ENCODE results near the gene PMM2.
A peak's percentile ranks its signal among the peaks of the same experiment; 100 is the strongest.

PMM2 gene

DNA sequence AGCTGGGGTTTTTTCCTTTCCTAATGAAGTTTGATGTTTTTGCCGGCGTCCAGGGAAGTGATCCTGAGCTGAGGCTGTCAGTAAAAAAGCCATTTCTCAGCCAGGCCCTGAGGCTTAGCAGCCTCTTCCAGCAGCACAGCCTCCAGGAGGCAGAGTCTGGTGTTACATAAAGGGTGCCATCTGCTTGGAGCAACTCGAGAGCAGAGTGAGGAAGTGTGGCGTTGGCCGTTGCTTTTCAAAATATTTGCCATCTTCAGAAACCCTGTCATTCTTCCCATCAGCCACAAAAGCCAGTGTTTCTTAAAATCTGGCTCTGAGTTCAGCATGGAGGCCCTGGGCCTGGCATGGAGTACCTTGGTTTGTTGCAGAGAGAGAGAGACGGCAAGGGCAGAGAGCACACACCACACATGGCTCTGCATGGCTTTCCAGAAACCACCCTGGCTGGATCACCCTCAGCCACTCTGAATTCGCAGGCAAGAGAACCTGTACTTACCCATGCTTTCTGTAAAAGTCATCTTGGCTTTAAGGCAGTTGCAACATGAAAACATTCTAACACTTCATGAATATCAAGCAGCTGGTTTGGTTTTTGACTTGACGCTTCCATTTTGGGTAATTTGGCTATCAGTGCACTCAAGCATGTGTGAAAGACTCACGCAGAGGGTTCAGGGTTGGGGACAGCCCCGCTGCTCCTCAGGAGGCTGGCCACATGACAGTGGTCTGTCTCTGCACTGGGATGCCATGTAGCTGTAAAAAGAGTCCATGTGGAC lies 21.0 kb downstream of the PMM2 start:
- Histone ChIP-seq H3K27ac (no peak overlapping the region), H3K36me3 (peaks cover 32% of the 10 kb centered on the region)

DNA sequence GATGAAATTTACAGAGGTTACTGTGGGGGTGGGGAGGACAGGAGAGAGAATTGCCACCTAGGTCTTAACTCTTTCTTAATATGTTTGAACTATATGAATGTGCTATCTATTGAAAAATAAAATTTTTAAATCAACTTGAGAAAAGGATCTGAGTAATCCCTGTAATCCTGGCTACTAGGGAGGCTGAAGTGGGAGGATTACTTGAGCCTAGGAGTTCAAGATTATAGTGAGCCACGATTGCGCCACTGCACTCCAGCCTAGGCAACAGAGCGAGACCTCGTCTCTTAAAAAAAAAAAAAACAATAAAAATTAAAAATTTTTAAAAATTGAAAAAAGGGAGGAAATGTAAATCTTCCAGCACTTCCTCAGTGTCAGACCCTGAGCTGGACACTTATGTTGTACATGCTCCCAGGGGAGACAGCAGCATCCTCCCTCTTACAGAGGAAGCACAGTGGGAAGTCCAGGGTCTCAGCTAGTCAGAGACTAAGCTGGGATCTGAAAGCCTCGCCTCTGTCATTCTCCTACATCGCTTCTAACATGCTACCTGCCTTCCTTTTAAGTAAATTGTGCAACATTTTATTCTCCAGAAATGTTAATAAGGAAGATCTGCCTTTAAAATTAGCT lies 21.9 kb downstream of the PMM2 start:
- Histone ChIP-seq H3K27ac (no peak overlapping the region), H3K9me3 (ENCODE audit: severe bottlenecking) (no peaks in the 10 kb centered on the region), H3K36me3 (peaks cover 25% of the 10 kb centered on the region), H3K4me3 (ENCODE audit: low read depth, low read length) (no peak overlapping the region), H3K27me3 (ENCODE audit: insufficient read depth, low read depth, severe bottlenecking) (no peaks in the 10 kb centered on the region)
- TF ChIP-seq, protein P1, sequence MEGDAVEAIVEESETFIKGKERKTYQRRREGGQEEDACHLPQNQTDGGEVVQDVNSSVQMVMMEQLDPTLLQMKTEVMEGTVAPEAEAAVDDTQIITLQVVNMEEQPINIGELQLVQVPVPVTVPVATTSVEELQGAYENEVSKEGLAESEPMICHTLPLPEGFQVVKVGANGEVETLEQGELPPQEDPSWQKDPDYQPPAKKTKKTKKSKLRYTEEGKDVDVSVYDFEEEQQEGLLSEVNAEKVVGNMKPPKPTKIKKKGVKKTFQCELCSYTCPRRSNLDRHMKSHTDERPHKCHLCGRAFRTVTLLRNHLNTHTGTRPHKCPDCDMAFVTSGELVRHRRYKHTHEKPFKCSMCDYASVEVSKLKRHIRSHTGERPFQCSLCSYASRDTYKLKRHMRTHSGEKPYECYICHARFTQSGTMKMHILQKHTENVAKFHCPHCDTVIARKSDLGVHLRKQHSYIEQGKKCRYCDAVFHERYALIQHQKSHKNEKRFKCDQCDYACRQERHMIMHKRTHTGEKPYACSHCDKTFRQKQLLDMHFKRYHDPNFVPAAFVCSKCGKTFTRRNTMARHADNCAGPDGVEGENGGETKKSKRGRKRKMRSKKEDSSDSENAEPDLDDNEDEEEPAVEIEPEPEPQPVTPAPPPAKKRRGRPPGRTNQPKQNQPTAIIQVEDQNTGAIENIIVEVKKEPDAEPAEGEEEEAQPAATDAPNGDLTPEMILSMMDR (IDR thresholded peaks at IDR 0.05; ENCODE audit: low read depth, low read length) = no peak
- peak; percentile 18 for DNase-seq

More for the DNA sequence above, 21.0 kb downstream of the PMM2 start:
- Histone ChIP-seq H3K4me3 (ENCODE audit: low read depth, low read length) (no peak overlapping the region), H3K9me3 (ENCODE audit: severe bottlenecking) (no peaks in the 10 kb centered on the region), H3K27me3 (ENCODE audit: insufficient read depth, low read depth, severe bottlenecking) (no peaks in the 10 kb centered on the region)
- DNase-seq = no peak
- TF ChIP-seq, protein P1 (IDR thresholded peaks at IDR 0.05; ENCODE audit: low read depth, low read length) = no peak

DNA sequence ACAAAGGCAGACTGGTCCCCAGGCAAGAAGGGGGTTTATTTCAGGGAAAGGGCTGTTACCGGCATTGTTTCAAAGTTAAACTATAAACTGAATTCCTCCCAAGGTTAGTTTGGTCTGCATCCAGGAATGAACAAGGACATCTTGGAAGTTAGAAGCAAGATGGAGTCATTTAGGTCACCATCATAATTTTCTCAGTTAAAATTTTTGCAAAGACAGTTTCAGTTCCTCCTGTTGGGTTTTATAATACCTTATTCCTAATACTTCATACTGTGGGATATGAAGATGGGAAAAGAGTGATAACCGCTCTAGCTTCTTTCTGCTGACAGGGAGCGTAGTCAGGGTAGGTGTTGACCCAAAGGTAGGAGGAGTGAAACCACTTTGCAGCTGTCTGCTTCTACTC lies 24.8 kb downstream of the PMM2 start:
- no peak for DNase-seq
- Histone ChIP-seq H3K9me3 (ENCODE audit: severe bottlenecking) (no peaks in the 10 kb centered on the region), H3K4me3 (ENCODE audit: low read depth, low read length) (no peak overlapping the region), H3K27ac (no peak overlapping the region), H3K27me3 (ENCODE audit: insufficient read depth, low read depth, severe bottlenecking) (no peaks in the 10 kb centered on the region), H3K36me3 (peaks cover 9% of the 10 kb centered on the region)
- TF ChIP-seq, protein P1 (IDR thresholded peaks at IDR 0.05; ENCODE audit: low read depth, low read length) = no peak

DNA sequence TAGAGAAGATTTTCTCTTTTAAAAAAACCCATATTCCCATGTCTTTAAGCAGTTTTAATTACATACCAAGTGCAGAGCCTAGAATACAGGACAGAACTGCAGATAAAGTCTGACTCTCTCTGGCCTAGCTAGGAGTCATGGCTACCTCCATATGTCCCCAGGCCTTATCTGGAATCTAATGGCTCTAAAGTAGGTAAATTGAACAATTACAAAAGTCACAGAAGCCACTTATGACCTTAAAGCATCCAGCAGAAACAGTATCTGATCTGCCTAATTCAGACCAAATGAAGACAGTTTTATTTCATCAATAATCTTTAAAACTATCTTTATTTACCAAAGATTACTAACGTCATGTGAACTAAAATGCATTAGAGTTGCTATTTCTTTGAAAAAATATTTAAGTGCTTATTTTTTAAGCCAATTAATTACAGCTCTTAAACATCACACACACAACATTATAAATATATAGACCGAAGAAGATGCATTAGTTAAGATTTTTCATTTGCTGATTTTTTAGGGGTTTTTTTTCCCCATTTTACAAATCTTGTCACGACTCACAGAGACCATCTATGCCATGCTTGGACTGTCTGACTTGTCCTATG lies 28.7 kb downstream of the PMM2 start:
- no peak overlapping the region for H3K4me3 ChIP-seq (ENCODE audit: low read depth, low read length)
- H3K27ac ChIP-seq = no peak overlapping the region
- TF ChIP-seq, protein P1 (IDR thresholded peaks at IDR 0.05; ENCODE audit: low read depth, low read length) = no peak
- no peaks in the 10 kb centered on the region for H3K27me3 ChIP-seq (ENCODE audit: insufficient read depth, low read depth, severe bottlenecking)
- H3K9me3 ChIP-seq (ENCODE audit: severe bottlenecking) = no peaks in the 10 kb centered on the region
- DNase-seq = no peak
- no peaks in the 10 kb centered on the region; the same call in 1 of the 2 replicates for H3K36me3 ChIP-seq

DNA sequence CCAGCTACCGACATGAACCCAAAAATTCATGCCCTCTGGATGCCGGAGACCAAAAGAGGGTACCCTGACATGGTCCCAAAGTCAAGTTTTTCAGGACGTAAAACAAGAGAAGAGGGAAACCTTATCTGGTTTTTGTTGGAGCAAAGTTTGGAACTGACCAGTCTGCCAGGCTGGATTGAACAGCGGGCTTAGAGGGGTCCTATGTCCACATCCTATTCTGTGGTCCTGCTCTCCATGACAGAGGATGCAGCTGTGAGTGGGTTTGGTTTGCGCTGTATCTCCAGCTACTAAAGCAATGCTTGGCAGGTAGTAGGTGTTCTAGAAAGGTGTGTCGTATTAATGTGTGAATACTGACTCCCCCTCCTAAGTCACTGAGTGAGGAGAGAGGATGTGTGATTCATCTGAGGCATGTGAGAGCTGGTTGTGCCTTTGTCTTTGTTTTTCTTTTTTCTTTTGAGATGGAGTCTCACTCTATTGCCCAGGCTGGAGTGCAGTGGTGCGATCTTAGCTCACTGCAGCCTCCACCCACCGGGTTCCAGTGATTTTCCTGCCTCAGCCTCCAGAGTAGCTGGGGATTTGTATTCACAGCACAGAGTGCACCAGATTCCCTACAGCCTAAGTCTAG lies 31.0 kb downstream of the PMM2 start:
- TF ChIP-seq, protein P1 (IDR thresholded peaks at IDR 0.05; ENCODE audit: low read depth, low read length) = no peak
- Histone ChIP-seq H3K27ac (no peak overlapping the region), H3K27me3 (ENCODE audit: insufficient read depth, low read depth, severe bottlenecking) (no peaks in the 10 kb centered on the region), H3K36me3 (no peaks in the 10 kb centered on the region; the same call in 1 of the 2 replicates), H3K9me3 (ENCODE audit: severe bottlenecking) (no peaks in the 10 kb centered on the region), H3K4me3 (ENCODE audit: low read depth, low read length) (no peak overlapping the region)
- DNase-seq = no peak
